Hepatocyte (in vitro differentiated cells): Measurements from ENCODE around the gene TBC1D5. TPM values are rescaled to one million over a fixed set of nuclear protein-coding genes. Genes with fewer than 3 reads are reported as not detected.
"Not testable (repeated sequence)": the region's sequence is repeated elsewhere in the genome, so short reads cannot be mapped to it uniquely, and the experiment has no call there.

ENCODE experiments used
- DNase-seq: peaks from one replicate; pipeline ENCODE4 v3.0.0-alpha.2; 2016; ENCODE audit warnings: low spot score
- H2AFZ ChIP-seq: fragments of 200-600 bp; sonication (generic); 2 replicates; pipeline ENCODE4 v1.6.0; 2016; ENCODE audit warnings: antibody characterized with exemption, mild to moderate bottlenecking
- H3K27ac ChIP-seq: fragments of 200-600 bp; sonication (generic); 2 replicates; pipeline ENCODE4 v1.5.1; 2016; ENCODE audit warnings: mild to moderate bottlenecking
- H3K27me3 ChIP-seq: fragments of 200-600 bp; sonication (generic); 2 replicates; pipeline ENCODE4 v1.6.1; 2016
- H3K36me3 ChIP-seq: fragments of 200-600 bp; sonication (generic); replicated peaks from 2 replicates; pipeline ENCODE4 v1.5.1; 2016; ENCODE audit warnings: low read depth; ENCODE audit not compliant: insufficient read depth
- H3K4me1 ChIP-seq: fragments of 200-600 bp; sonication (generic); 2 replicates; pipeline ENCODE4 v1.5.1; 2016; ENCODE audit warnings: mild to moderate bottlenecking, moderate library complexity; ENCODE audit not compliant: insufficient read depth
- H3K4me2 ChIP-seq: fragments of 200-600 bp; sonication (generic); 2 replicates; pipeline ENCODE4 v1.6.0; 2016
- H3K4me3 ChIP-seq: fragments of 200-600 bp; sonication (generic); 2 replicates; pipeline ENCODE4 v1.5.1; 2016; ENCODE audit warnings: mild to moderate bottlenecking
- H3K79me2 ChIP-seq: fragments of 200-600 bp; sonication (generic); 2 replicates; pipeline ENCODE4 v1.6.0; 2017; ENCODE audit warnings: mild to moderate bottlenecking
- H3K9me2 ChIP-seq: fragments of 200-600 bp; sonication (generic); replicated peaks from 2 replicates; pipeline ENCODE4 v1.6.0; 2017; ENCODE audit warnings: mild to moderate bottlenecking; ENCODE audit not compliant: insufficient read depth
- H3K9me3 ChIP-seq: fragments of 200-600 bp; sonication (generic); 2 replicates; pipeline ENCODE4 v1.5.1; 2016; ENCODE audit warnings: low read depth, mild to moderate bottlenecking
- H4K20me1 ChIP-seq: fragments of 200-600 bp; sonication (generic); 2 replicates; pipeline ENCODE4 v1.6.0; 2016; ENCODE audit warnings: mild to moderate bottlenecking; ENCODE audit not compliant: insufficient read depth, poor library complexity, severe bottlenecking
- CTCF ChIP-seq: fragments of 200-600 bp; sonication (generic); IDR thresholded peaks from 2 replicates; pipeline ENCODE4 v1.5.1; 2016; ENCODE audit warnings: antibody characterized with exemption, mild to moderate bottlenecking; ENCODE audit not compliant: poor library complexity
- EZH2 ChIP-seq: fragments of 200-600 bp; sonication (generic); IDR thresholded peaks from 2 replicates; pipeline ENCODE4 v1.6.1; 2016; ENCODE audit warnings: antibody characterized with exemption, mild to moderate bottlenecking, borderline replicate concordance
- EZH2phosphoT487 ChIP-seq: fragments of 200-600 bp; sonication (generic); IDR thresholded peaks from one replicate; pipeline ENCODE4 v1.6.1; 2018; ENCODE audit warnings: antibody characterized with exemption, mild to moderate bottlenecking, low read depth, moderate library complexity; ENCODE audit not compliant: unreplicated experiment, severe bottlenecking
- WGBS: methylation state at CpG from one replicate; pipeline ENCODE4 v1.1.6; 2016; ENCODE audit warnings: low lambda C conversion rate; ENCODE audit errors: missing lambda C conversion rate; 5-methylcytosine and 5-hydroxymethylcytosine counted together
- polyA plus RNA-seq: library from polyadenylated mRNA; unstranded; fragments of >200 nt; fragmentation: Nextera tagmentation; extraction: Ambion mirVana; gene quantifications from 2 replicates; pipeline ENCODE4 v1.2.1, GENCODE V29; 2016
- total RNA-seq: library from RNA; depleted of rRNA; stranded (reverse); fragments of >200 nt; gene quantifications from 2 replicates; pipeline ENCODE4 v1.2.3, GENCODE V29; 2014

Gene TBC1D5
- total RNA-seq (64.2 and 68.3 TPM in 2 replicates), polyA plus RNA-seq (12.9 and 17.0 TPM in 2 replicates)

- H4K20me1 ChIP-seq, result no peaks in the 10 kb centered on the region
- H3K4me2 ChIP-seq, result peak within 1 kb of the TSS; percentile 83
- H3K9me3 ChIP-seq, result no peaks in the 10 kb centered on the region
- H3K4me1 ChIP-seq, result peaks cover 24% of the 10 kb centered on the region
- H3K9me2 ChIP-seq, result no peaks in the 10 kb centered on the region
- peak; percentile 75 for TF ChIP-seq EZH2phosphoT487
- TF ChIP-seq CTCF, result no peak
- peak; percentile 99 for DNase-seq
- peak within 1 kb of the TSS; percentile 83 for H3K4me3 ChIP-seq
- H3K79me2 ChIP-seq, result peaks cover 33% of the 10 kb centered on the region
- WGBS, result under 1% methylated on average over 44 of the region's 86 CpGs
- H3K27ac ChIP-seq, result peak within 1 kb of the TSS; percentile 99
- no peaks in the 10 kb centered on the region for H3K36me3 ChIP-seq
- no peaks in the 10 kb centered on the region for H3K27me3 ChIP-seq
- peak within 1 kb of the TSS; percentile 94 for H2AFZ ChIP-seq
Observed at GRCh38 chr3:17742102-17742879, at the start of gene TBC1D5. Gene TBC1D5, minus strand, starts transcription at chr3:17742631. Its CDS starts 234,061 bp downstream, at chr3:17508570.

- 97% methylated on average over 1 of the region's 1 CpG for WGBS
- Histone ChIP-seq H3K4me3 (no peak overlapping the region), H4K20me1 (no peaks in the 10 kb centered on the region), H3K36me3 (no peaks in the 10 kb centered on the region), H3K4me2 (no peak overlapping the region), H3K4me1 (no peaks in the 10 kb centered on the region), H3K27me3 (no peaks in the 10 kb centered on the region), H3K9me3 (no peaks in the 10 kb centered on the region), H2AFZ (no peak overlapping the region), H3K9me2 (no peaks in the 10 kb centered on the region), H3K79me2 (no peaks in the 10 kb centered on the region), H3K27ac (no peak overlapping the region)
- TF ChIP-seq CTCF, result no peak
- no peak for TF ChIP-seq EZH2phosphoT487
- no peak for TF ChIP-seq EZH2
- no peak for DNase-seq
Observed at GRCh38 chr3:17783426-17783825, 41.0 kb upstream of the TBC1D5 start.

GRCh38 chr3:17782751-17783150, 40.3 kb upstream of the TBC1D5 start:
- WGBS, result 83% methylated on average over 2 of the region's 2 CpGs
- no peak for TF ChIP-seq EZH2
- no peak for TF ChIP-seq EZH2phosphoT487
- no peak for TF ChIP-seq CTCF
- H3K9me2 ChIP-seq, result no peaks in the 10 kb centered on the region

GRCh38 chr3:17780369-17780768, 37.9 kb upstream of the TBC1D5 start:
- H3K4me2 ChIP-seq, H2AFZ ChIP-seq, H3K27ac ChIP-seq, H3K9me2 ChIP-seq, H3K4me1 ChIP-seq, H3K27me3 ChIP-seq, H3K4me3 ChIP-seq, H3K36me3 ChIP-seq, H3K79me2 ChIP-seq, DNase-seq, H4K20me1 ChIP-seq, H3K9me3 ChIP-seq: not testable (repeated sequence)
- 32% methylated on average over 2 of the region's 2 CpGs for whole genome bisulfite sequencing

More at GRCh38 chr3:17782751-17783150, 40.3 kb upstream of the TBC1D5 start:
- Histone ChIP-seq H3K4me1 (no peaks in the 10 kb centered on the region), H2AFZ (no peak overlapping the region), H3K27ac (no peak overlapping the region), H3K36me3 (no peaks in the 10 kb centered on the region), H3K9me3 (no peaks in the 10 kb centered on the region), H3K27me3 (no peaks in the 10 kb centered on the region), H3K4me2 (no peak overlapping the region), H3K79me2 (no peaks in the 10 kb centered on the region), H4K20me1 (no peaks in the 10 kb centered on the region), H3K4me3 (no peak overlapping the region)
- no peak for DNase-seq

GRCh38 chr3:17779304-17780250, 37.1 kb upstream of the TBC1D5 start:
- H2AFZ ChIP-seq, H4K20me1 ChIP-seq, H3K4me3 ChIP-seq, H3K4me1 ChIP-seq, H3K36me3 ChIP-seq, H3K4me2 ChIP-seq, H3K27me3 ChIP-seq, DNase-seq, H3K9me2 ChIP-seq, H3K27ac ChIP-seq, H3K79me2 ChIP-seq, H3K9me3 ChIP-seq: not testable (repeated sequence)
- WGBS, result 93% methylated on average over 7 of the region's 7 CpGs
